HepG2 (cell line): Measurements from ENCODE around the gene ID3. TPM values are rescaled to one million over a fixed set of nuclear protein-coding genes. Genes with fewer than 3 reads are reported as not detected.

Experiments used
- AHR ChIP-seq: IDR thresholded peaks from 2 replicates; pipeline ENCODE4 v1.6.1; 2018; ENCODE audit warnings: missing genetic modification reagents, missing compliant biosample characterization
- ARID2 ChIP-seq: sonication (generic); formaldehyde crosslinking; IDR thresholded peaks from 2 replicates; pipeline ENCODE4 v1.8.1; 2022; ENCODE audit warnings: mild to moderate bottlenecking, missing genetic modification reagents, borderline replicate concordance
- CERS6 ChIP-seq: sonication (generic); formaldehyde crosslinking; IDR thresholded peaks from 2 replicates; pipeline ENCODE4 v1.5.0; 2020; ENCODE audit warnings: missing genetic modification reagents
- CSRNP1 ChIP-seq: sonication (generic); formaldehyde crosslinking; IDR thresholded peaks from 2 replicates; pipeline ENCODE4 v1.8.1; 2023; ENCODE audit warnings: mild to moderate bottlenecking, missing genetic modification reagents
- DPF2 ChIP-seq: sonication (generic); formaldehyde crosslinking; IDR thresholded peaks from 2 replicates; pipeline ENCODE4 v1.4.0; 2020; ENCODE audit warnings: mild to moderate bottlenecking, low read depth, missing genetic modification reagents, borderline replicate concordance
- HCFC1 ChIP-seq: fragments of 150-350 bp; IDR thresholded peaks from 2 replicates; pipeline ENCODE4 v1.6.1; 2014; ENCODE audit warnings: low read depth, low read length
- KDM5B ChIP-seq: sonication (generic); formaldehyde crosslinking; IDR thresholded peaks from 2 replicates; pipeline ENCODE4 v1.4.0; 2020; ENCODE audit warnings: missing genetic modification reagents, mild to moderate bottlenecking, borderline replicate concordance
- MZF1 ChIP-seq: sonication (generic); formaldehyde crosslinking; IDR thresholded peaks from 2 replicates; pipeline ENCODE4 v1.8.1; 2023; ENCODE audit warnings: mild to moderate bottlenecking, missing genetic modification reagents, borderline replicate concordance
- NFIB ChIP-seq: sonication (generic); formaldehyde crosslinking; IDR thresholded peaks from 2 replicates; pipeline ENCODE4 v1.9.0; 2021; ENCODE audit warnings: missing genetic modification reagents, mild to moderate bottlenecking, borderline replicate concordance
- NFRKB ChIP-seq: fragments of 450-650 bp; IDR thresholded peaks from 2 replicates; pipeline ENCODE4 v1.6.1; 2017
- RBAK ChIP-seq: sonication (generic); formaldehyde crosslinking; IDR thresholded peaks from 2 replicates; pipeline ENCODE4 v1.5.1; 2020; ENCODE audit warnings: mild to moderate bottlenecking, missing genetic modification reagents
- SKI ChIP-seq: fragments of 450-650 bp; IDR thresholded peaks from one replicate; pipeline ENCODE4 v1.6.1; 2018; ENCODE audit warnings: mild to moderate bottlenecking; ENCODE audit not compliant: partially characterized antibody
- SNAPC4 ChIP-seq: sonication (generic); formaldehyde crosslinking; IDR thresholded peaks from 2 replicates; pipeline ENCODE4 v1.4.0; 2020; ENCODE audit warnings: mild to moderate bottlenecking, missing genetic modification reagents
- ZBTB8A ChIP-seq: sonication (generic); formaldehyde crosslinking; IDR thresholded peaks from 2 replicates; pipeline ENCODE4 v1.4.0; 2020; ENCODE audit warnings: mild to moderate bottlenecking, low read depth, missing genetic modification reagents, borderline replicate concordance
- ZEB1 ChIP-seq: IDR thresholded peaks from 2 replicates; pipeline ENCODE4 v1.6.1; 2012; ENCODE audit warnings: mild to moderate bottlenecking, low read depth, inconsistent platforms; ENCODE audit not compliant: insufficient replicate concordance
- ZFP36L1 ChIP-seq: sonication (generic); formaldehyde crosslinking; IDR thresholded peaks from 2 replicates; pipeline ENCODE4 v1.8.0; 2022; ENCODE audit warnings: mild to moderate bottlenecking, missing genetic modification reagents, moderate library complexity
- ZNF17 ChIP-seq: sonication (generic); formaldehyde crosslinking; IDR thresholded peaks from 2 replicates; pipeline ENCODE4 v1.5.0; 2020; ENCODE audit warnings: mild to moderate bottlenecking, missing genetic modification reagents
- ZNF24 ChIP-seq: fragments of 450-650 bp; IDR thresholded peaks from 2 replicates; pipeline ENCODE4 v1.6.1; 2017; ENCODE audit warnings: antibody characterized with exemption, mild to moderate bottlenecking
- ZNF30 ChIP-seq: sonication (generic); formaldehyde crosslinking; IDR thresholded peaks from 2 replicates; pipeline ENCODE4 v1.5.0; 2020; ENCODE audit warnings: mild to moderate bottlenecking, missing genetic modification reagents
- ZSCAN20 ChIP-seq: sonication (generic); formaldehyde crosslinking; IDR thresholded peaks from 2 replicates; pipeline ENCODE4 v1.4.0; 2020; ENCODE audit warnings: missing genetic modification reagents, mild to moderate bottlenecking, borderline replicate concordance
- polyA plus RNA-seq, 8 experiments: library from polyadenylated mRNA; depleted of rRNA in 3 of 8; stranded (reverse) in 7 of 8; unstranded in 1 of 8; fragments of >200 nt; fragmentation: Illumina TruSeq in 4 of 8; extraction: Trizol in 4 of 8; gene quantifications; 2 replicates each; pipeline versions ENCODE4 v1.2.1 to v1.2.3, GENCODE V29; 2011 to 2016; ENCODE audit warnings: low read depth in 4 of 8, missing spikeins in 1 of 8, mixed read lengths in 1 of 8; ENCODE audit not compliant: insufficient read depth in 1 of 8
- total RNA-seq, 5 experiments: library from RNA; depleted of rRNA; stranded (reverse); fragments of >200 nt; fragmentation: Illumina TruSeq; extraction: Trizol; gene quantifications; 2 replicates each; pipeline ENCODE4 v1.2.3, GENCODE V29; 2016; ENCODE audit warnings: low read depth in 1 of 5
- TF ChIP-seq, protein P1 (sequence below): IDR thresholded peaks from 2 replicates; pipeline ENCODE4 v1.6.1; 2016
- TF ChIP-seq, protein P2 (sequence below): sonication (generic); formaldehyde crosslinking; IDR thresholded peaks from 2 replicates; pipeline ENCODE4 v1.9.0; 2022; ENCODE audit warnings: missing genetic modification reagents, mild to moderate bottlenecking, borderline replicate concordance

The ID3 gene
- total and polyA plus RNA-seq, 2 of the 13 experiments (the other 11 are each of a cell fraction or from before 2014, with no cell fraction given), result 64.8 to 115 TPM

- TF ChIP-seq CERS6 (no peak), ZBTB8A (no peak), HCFC1 (no peak), ARID2 (CRISPR knock-in tag) (no peak), SKI (peak; percentile 67), ZFP36L1 (CRISPR knock-in tag) (no peak), CSRNP1 (no peak), ZSCAN20 (CRISPR knock-in tag) (no peak), NFIB (CRISPR knock-in tag) (no peak), SNAPC4 (CRISPR knock-in tag) (no peak), MZF1 (CRISPR knock-in tag) (no peak), RBAK (no peak), KDM5B (peak; percentile 54; the same call in 1 of the 2 replicates), ZNF24 (no peak), NFRKB (no peak), DPF2 (CRISPR knock-in tag) (peak; percentile 40; the same call in 1 of the 2 replicates), AHR (CRISPR knock-in tag) (no peak), ZNF17 (CRISPR knock-in tag) (no peak), ZEB1 (no peak), ZNF30 (CRISPR knock-in tag) (no peak)
- TF ChIP-seq, protein P1, sequence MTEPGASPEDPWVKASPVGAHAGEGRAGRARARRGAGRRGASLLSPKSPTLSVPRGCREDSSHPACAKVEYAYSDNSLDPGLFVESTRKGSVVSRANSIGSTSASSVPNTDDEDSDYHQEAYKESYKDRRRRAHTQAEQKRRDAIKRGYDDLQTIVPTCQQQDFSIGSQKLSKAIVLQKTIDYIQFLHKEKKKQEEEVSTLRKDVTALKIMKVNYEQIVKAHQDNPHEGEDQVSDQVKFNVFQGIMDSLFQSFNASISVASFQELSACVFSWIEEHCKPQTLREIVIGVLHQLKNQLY (CRISPR knock-in tag), result peak; percentile 28; the same call in 1 of the 2 replicates
- TF ChIP-seq, protein P2, sequence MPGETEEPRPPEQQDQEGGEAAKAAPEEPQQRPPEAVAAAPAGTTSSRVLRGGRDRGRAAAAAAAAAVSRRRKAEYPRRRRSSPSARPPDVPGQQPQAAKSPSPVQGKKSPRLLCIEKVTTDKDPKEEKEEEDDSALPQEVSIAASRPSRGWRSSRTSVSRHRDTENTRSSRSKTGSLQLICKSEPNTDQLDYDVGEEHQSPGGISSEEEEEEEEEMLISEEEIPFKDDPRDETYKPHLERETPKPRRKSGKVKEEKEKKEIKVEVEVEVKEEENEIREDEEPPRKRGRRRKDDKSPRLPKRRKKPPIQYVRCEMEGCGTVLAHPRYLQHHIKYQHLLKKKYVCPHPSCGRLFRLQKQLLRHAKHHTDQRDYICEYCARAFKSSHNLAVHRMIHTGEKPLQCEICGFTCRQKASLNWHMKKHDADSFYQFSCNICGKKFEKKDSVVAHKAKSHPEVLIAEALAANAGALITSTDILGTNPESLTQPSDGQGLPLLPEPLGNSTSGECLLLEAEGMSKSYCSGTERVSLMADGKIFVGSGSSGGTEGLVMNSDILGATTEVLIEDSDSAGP, result peak; percentile 49; the same call in 1 of the 2 replicates
These were observed 35.6 kb upstream of the ID3 start (continued) for GRCh38 chr1:23594927-23595353.
